GM15510 (cell line): Measurements from ENCODE around the gene IL12B.

Source experiments
- POLR2A ChIP-seq: IDR thresholded peaks from 3 replicates; pipeline ENCODE4 v1.6.1; 2011; ENCODE audit warnings: borderline replicate concordance; ENCODE audit not compliant: insufficient read length; ENCODE audit errors: extremely low read depth

IL12B gene

DNA sequence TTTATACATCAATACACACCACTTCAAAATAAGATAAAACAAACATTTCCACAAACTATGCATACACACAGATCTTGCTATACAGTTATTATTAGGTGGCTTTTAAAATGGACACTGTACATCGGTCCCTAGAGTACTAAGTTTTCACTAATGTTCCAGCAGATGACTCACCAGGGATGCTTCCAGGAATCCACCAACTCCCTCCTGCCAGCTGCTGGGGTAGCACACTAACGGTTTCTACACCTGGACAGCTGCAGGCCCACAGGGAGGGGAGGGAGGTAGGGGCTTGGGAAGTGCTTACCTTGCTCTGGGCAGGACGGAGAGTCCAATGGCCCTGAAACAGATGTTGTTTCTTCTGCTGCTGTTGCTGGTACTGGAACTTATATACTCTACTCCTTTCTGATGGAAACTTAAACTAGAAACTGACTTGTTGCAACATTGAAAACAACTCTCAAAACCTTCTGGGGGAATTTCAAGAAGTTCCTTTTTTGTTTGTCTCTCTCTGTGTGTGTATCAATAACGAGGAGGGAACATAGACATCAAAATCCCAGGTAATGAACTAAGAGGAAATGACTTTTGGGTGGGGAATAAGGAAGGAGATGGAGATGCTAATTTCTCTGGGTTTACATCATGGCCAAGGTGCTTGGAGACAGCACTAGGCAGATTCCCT is at the start of gene IL12B:
Gene IL12B, minus strand, starts transcription at position 357 of the 670 bp plus-strand sequence. CDS start 3,705 bp downstream, outside the sequence.
- no peak for TF ChIP-seq POLR2A

DNA sequence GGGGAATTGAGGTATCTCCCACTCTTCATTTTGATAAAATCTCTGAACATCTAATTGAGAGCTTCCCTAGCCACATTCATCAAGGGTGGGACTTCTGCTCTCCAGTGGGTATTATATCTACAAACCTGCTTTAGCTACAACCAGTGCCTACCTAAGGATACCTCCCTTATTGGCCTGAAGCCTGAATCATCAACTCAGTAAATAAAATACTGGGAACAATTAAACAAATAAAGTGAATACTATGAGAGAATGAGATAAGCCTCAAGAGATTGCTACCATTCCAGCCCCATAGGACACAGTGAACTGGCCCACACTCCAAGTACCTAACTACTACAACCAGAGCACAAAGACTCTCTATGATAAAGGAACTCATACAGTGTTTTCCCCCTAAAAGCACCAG is 47.4 kb upstream of the IL12B start:
- TF ChIP-seq POLR2A, result no peak

DNA sequence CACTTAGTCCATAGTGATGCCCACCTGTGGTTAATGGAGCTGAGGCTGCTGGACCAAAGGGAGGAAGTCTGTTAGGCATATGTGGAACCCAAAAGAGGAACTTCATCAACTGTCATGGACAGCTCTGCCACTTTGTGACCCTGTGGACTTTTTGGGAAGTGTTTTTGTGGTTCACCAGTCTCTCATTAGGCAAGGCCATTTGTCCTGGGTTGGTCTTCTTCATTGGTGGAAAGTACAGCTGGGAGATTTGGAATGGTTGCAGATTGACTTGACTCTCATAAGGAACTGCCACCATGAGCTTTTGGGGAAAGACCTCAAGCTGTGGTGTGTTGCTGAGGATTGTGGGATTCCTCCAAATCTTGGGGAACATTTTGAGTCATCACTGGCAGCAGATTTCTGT is 31.9 kb upstream of the IL12B start:
- TF ChIP-seq POLR2A, result no peak

DNA sequence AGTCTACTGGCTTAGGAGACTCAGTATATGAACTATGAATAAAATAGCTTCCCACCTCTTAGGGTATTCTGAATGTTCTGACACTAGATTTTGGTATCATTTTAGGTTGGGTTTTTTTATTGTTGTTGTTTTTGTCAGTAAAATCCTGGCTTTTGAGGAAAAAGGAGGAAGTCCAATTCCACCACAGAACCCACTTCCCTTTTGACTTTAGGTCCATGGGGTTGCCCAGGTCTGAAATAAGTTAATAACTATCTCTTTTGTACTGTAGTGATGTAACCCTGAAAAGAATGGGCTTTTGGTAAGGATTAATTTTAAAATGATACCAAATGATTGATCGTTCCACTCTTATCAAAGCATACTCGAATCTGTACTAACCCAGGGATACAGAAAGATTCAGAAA is 29.1 kb upstream of the IL12B start:
- no peak for TF ChIP-seq POLR2A

DNA sequence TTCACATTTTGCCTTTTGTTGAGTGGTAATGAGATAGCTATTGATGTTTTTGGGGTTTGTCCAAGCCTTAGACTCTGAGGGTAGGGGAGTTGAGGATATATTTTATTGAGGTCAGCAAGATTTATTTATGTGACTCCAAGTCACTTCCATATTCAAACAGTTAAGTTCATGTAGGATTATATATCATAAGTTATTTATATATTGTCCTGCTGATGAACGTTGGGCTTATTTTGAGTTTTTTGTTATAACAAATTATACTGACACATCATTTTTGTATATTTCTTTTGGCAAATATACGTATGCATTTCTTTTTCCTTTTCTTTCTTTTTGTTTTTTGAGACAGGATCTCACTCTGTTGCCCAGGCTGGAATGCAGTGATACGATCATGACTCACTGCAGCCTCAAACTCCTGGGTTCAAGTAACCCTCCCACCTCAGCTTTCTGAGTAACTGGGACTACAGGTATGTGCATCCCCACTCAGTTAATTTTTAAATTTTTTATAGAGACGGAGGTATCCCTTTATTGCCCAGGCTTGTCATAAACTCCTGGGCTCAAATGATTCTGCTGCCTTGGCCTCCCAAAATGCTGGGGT is 23.5 kb upstream of the IL12B start:
- TF ChIP-seq POLR2A, result no peak

DNA sequence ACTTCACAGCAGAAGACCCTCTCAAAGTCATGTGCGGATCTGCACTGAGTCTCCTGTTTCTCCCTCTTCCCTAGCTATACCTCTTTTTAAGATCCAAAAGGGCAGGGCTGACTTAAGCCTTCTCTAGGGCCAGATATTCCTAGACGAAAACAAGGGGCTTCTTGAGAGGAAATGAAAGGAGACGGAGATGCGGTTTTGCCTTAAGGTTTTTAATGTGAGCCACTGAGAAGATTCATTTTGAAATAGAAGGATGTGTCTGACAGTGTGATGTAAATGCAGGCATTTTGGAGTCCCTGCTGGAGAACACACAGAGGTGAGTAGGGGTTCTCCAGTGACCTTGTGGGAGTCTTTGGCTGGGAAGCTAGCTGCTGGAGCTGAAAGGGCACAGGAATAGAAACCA is 15.6 kb upstream of the IL12B start:
- TF ChIP-seq POLR2A, result no peak

DNA sequence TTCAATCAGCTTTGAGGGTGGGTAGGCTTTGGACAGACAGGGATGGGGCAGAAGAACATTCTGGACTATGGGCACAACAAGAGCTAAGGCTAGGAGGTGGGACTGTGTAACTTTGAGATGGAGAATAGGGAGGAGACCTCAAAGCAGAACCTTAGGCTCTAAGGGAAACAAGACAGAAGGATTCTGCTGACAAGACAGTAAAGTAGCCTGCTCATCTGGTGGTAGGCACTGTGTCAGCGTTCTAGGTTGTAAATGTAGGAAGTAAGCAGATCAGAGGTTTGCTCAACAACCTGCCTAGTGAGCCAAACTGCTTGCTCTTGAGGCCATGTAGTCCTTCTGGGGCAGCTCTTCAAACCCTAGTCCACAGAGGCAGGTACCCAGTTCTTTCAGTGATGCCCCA is 15.0 kb upstream of the IL12B start:
- no peak for TF ChIP-seq POLR2A

DNA sequence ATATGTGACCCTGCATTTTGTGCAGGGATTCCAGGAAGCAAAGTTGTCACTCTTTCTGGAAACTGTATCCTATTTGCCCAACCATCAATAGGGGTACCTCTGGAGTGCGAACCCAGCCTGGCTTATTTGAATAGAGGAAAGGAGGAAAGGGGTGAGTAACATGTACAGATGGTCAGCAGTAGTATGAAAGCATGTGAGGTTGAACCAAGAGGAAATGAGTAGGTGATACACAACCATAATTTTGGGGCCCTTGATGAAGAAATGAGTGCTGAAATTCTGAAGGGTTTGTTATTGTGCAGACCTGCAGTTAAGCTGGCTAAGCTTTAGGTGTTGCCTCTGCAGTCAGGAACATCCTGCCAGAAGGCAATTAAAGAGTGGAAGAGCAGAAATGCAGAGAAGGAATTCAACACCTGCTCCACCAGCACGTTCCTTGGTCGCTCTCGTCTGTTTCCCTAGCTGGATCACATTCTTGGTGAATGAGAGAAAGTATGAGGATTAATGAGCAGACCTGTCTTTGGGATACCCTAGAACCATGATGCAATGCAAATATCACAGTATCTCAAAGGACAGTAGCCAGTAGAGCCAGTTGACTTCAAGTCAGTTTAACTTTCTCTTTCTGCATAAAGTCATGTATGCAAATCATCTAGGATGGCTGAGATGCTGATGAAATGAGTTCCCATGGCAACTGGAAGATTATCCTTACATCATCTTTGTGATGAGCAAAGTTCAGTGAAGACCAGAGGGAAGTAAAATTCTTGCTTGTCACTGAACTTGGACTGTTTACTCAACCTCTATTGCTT is 13.2 kb upstream of the IL12B start:
- no peak for TF ChIP-seq POLR2A

DNA sequence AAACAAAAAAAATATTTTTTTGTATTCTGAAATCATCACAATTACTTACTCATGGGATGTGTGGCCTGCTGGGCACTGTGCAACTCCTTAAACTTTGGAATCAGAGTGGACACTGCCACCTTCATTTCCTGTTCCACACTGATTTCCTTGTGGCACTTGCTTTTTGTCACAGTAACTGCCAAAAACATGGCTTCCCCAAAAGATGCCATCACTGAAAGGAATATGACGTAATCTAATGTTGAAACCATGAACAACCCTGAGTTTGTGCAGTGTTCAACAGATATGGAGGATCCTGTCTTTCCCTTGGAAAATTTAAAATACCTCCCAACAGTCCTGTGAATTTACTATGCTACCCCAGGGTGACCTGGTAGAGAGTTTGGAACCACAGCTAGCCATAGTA is 12.6 kb upstream of the IL12B start:
- TF ChIP-seq POLR2A, result no peak

DNA sequence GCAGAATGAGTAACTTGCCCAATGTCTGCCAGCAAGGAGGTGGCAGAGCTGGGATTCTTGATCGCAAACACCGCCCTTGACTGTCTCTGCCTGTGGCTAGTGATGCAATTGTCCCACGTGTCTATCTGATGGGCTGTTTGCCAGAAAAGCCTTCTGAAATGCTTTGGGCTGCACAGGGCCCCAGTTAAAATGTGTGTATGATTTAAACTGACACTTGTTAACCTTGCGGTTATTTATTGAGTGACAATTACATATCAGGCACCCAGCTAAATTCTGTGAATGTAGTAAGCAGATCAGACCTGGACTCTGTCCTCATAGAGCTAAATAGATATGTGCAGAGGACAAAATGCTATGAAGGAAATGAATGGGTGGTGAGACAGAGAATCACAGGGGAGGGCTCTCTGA is 11.6 kb upstream of the IL12B start:
- TF ChIP-seq POLR2A, result no peak

DNA sequence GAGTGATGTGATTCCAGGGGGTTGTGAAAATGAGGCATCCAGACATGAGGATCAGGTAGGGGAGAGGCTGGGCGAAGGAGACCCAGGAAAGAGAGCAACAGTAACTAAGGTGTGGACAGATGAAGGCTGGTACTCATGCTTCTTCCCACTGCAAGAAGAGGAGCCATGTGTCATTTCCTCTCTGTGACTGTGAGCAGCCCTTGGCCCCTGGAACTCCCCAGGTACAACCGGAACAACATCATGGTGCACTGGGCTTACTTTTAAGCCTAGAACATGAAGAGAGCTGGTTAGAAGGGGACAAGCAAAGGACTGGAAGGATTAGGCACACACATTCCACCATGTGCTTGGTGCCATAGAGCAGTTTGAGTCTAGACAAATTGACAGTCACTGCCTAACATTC is 10.9 kb upstream of the IL12B start:
- TF ChIP-seq POLR2A, result no peak

DNA sequence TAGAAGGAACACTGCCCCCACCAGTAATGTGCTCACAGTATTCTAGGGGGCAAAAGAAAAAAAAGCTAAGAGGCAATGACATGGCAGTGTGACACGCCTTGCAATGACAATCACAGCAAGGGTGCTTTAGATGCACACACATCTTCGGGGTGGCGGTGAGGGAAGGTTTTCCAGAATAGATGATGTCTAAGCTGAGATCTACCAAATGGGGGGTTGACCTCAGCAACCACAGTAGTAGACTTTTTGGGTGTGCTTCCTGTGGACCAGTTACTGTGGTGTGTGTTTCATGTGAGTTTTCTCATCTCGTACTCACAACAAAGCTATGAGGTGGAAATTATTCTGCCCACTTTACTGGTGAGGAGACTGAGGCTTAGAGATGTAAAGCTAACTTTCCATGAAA is 10.2 kb upstream of the IL12B start:
- TF ChIP-seq POLR2A, result no peak

DNA sequence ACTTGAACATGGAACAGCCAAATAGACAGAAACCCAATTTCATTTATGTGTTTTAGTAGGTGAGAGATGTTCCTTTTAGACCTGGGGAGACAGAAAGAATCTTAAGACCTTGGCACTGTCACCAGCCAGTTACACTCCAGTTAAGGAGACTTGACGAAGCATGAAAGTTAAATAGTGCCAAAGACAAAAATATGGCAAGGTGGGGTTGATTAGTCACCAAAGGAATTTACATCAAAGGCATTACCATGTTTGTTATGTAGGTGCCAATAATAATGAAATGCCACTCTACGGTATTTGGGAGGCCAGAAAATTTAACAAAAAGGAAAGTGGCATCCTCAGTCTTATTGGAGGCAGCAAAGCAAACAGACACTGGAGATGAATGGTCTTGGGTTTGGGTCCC is 9.2 kb upstream of the IL12B start:
- no peak for TF ChIP-seq POLR2A

DNA sequence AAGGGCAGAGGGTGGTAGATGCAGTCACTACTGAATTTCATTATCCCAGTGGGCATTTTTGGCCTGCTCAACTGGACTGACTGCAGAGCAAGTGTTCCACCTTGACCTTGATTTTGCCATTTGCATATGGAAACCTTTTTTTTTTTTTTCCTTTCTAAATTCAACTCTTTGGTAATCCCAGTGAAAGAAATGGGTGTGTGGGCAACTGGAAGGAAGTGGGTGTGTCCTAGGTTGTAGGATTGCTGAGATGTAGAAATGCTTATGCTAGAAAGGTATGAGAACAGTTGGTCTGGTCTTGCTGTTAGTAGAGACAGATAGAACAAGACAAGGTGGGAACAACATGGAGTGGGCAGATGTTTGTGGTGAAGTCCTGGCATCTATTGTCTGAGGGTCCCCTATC is 7.8 kb upstream of the IL12B start:
- no peak for TF ChIP-seq POLR2A

DNA sequence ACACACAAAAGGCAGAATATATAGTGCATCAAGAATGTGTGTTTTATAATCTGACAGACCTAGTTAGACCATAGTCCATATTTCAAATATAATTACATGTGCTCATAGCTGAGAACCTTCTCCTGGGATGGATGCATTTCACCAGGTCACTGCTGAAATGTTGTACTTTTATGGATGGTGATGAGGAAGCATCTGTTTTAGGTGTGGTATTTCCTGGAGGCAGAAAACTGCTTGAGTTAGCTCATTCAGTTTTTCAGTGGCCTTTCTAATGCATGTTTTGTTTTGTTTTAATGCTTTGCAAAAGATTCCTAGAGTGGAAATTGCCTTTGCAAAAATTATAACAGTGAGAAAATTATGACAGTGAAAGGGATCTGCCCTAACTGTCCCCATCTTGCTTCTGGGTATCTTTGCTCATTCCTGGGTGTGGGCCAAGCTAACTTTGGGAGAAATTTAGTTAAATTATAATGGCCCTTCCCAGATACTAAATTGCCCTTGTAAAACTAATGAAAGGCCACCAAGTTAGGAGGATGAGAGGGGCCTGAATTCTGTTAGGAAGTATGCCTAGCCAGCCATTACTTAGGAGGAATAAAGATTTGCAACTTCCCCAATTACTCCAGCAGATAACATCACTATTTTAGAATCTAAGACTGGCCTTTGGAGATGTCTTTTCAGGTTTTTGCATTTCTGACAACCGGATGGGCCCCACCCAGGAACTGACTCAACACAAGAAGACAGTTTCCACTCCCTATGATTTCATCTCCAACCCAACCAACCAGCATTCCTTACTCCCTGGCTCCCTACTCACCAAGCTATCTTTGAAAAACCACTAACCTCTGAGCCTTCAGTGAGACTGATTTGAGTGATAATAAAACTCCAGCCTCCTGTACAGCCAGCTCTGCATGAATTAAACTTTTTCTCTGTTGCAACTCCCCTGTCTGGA is 7.0 kb upstream of the IL12B start:
- no peak for TF ChIP-seq POLR2A
